K562 (cell line): Measurements from ENCODE around the gene OR52M1.

Experiments
- CLOCK ChIP-seq: fragments of 250-450 bp; sonication (Bioruptor Pico); IDR thresholded peaks from 2 replicates; pipeline ENCODE4 v1.4.0; 2020; ENCODE audit warnings: mild to moderate bottlenecking, moderate library complexity, borderline replicate concordance
- CTCF ChIP-seq, 3 experiments: IDR thresholded peaks in 2 of 3; conservative IDR thresholded peaks in 1 of 3; 2 replicates each; pipeline ENCODE4 v1.5.1; 2011 to 2012; ENCODE audit warnings: low read length in 3 of 3, mild to moderate bottlenecking in 3 of 3, control low read depth in 2 of 3, improper control_type of control experiment in 1 of 3, inconsistent platforms in 1 of 3, low read depth in 1 of 3, mixed read lengths in 1 of 3, moderate library complexity in 1 of 3; ENCODE audit not compliant: insufficient read depth in 2 of 3
- DPF2 ChIP-seq: fragments of 450-650 bp; IDR thresholded peaks from 2 replicates; pipeline ENCODE4 v1.6.1; 2016
- EZH2 ChIP-seq: IDR thresholded peaks from 2 replicates; pipeline ENCODE4 v1.6.1; 2012; ENCODE audit warnings: low read depth, mild to moderate bottlenecking, inconsistent platforms, low read length, borderline replicate concordance
- JUND ChIP-seq, 2 experiments: IDR thresholded peaks; 2 replicates in 1 of 2; 3 replicates in 1 of 2; pipeline ENCODE4 v1.6.1; 2011; ENCODE audit warnings: borderline replicate concordance in 2 of 2, low read depth in 2 of 2, low read length in 2 of 2, improper control_type of control experiment in 1 of 2, missing biosample characterization in 1 of 2, missing genetic modification characterization in 1 of 2, missing genetic modification reagents in 1 of 2
- LARP7 ChIP-seq: fragments of 450-650 bp; IDR thresholded peaks from 2 replicates; pipeline ENCODE4 v1.6.1; 2016
- ZNF232 ChIP-seq: sonication (generic); formaldehyde crosslinking; IDR thresholded peaks from 2 replicates; pipeline ENCODE4 v1.8.0; 2022; ENCODE audit warnings: mild to moderate bottlenecking, missing genetic modification reagents

- TF ChIP-seq CTCF (IDR thresholded peaks at IDR 0.05 in 2 of 3, conservative IDR thresholded peaks at IDR 0.05 in 1 of 3; ENCODE audit: insufficient read depth in 2 of 3, low read depth in 1 of 3, low read length in 3 of 3) (no peak), ZNF232 (no peak), JUND (IDR thresholded peaks at IDR 0.05; ENCODE audit: borderline replicate concordance, low read depth, low read length) (no peak), JUND (tag; IDR thresholded peaks at IDR 0.05; ENCODE audit: borderline replicate concordance, low read depth, low read length) (no peak), DPF2 (no peak), CLOCK (CRISPR knock-in tag) (no peak), EZH2 (no peak), LARP7 (no peak)
These were observed 33.6 kb downstream of the OR52M1 start for GRCh38 chr11:4578624-4579023.
